Activated naive CD4-positive, alpha-beta T cell treated with anti-CD3 and anti-CD28 coated beads for 36 hours (primary cell): ENCODE data around the gene GTF2E1. TPM values are rescaled to one million over a fixed set of nuclear protein-coding genes. Genes with fewer than 3 reads are reported as not detected.
"Not testable (repeated sequence)": the region's sequence is repeated elsewhere in the genome, so short reads cannot be mapped to it uniquely, and the experiment has no call there.

Source experiments
- CTCF ChIA-PET: fragments of 350-600 bp; sonication (Branson Sonifier 250); formaldehyde crosslinking; loops from one replicate; lab custom pipeline; 2021; ENCODE audit warnings: antibody characterized with exemption; lab: Charles Lee
- DNase-seq: peaks from one replicate; pipeline ENCODE4 v3.0.0-alpha.2; 2020
- H3K27ac Mint-ChIP-seq: one replicate; pipeline ENCODE4 v1.8.0; 2021; ENCODE audit warnings: mild to moderate bottlenecking, mixed read lengths
- H3K27me3 Mint-ChIP-seq: one replicate; pipeline ENCODE4 v1.8.0; 2021; ENCODE audit warnings: low read depth, mixed read lengths
- H3K36me3 Mint-ChIP-seq: one replicate; pipeline ENCODE4 v1.8.0; 2021; ENCODE audit warnings: low read depth, mixed read lengths
- H3K4me1 Mint-ChIP-seq: one replicate; pipeline ENCODE4 v1.8.0; 2021; ENCODE audit warnings: low read depth, mixed read lengths
- H3K4me3 Mint-ChIP-seq: one replicate; pipeline ENCODE4 v1.8.0; 2021; ENCODE audit warnings: mild to moderate bottlenecking, moderate library complexity, mixed read lengths
- H3K9me3 Mint-ChIP-seq: one replicate; pipeline ENCODE4 v1.8.0; 2021; ENCODE audit warnings: mixed read lengths
- intact Hi-C: fragments of 100-400 bp; cut with micrococcal nuclease; formaldehyde crosslinking; loops from one replicate; pipeline ENCODE4 v1.15.1; 2023
- total RNA-seq, 2 experiments: library from RNA; stranded (reverse); gene quantifications; one replicate each; pipeline ENCODE4 v1.2.3, GENCODE V29; 2021

The GTF2E1 gene
- total RNA-seq, 2 experiments from 2014 or later: 13.2 TPM

- intact Hi-C loops, H3K27me3 Mint-ChIP-seq, H3K27ac Mint-ChIP-seq, H3K4me3 Mint-ChIP-seq, CTCF ChIA-PET, DNase-seq, H3K36me3 Mint-ChIP-seq, H3K4me1 Mint-ChIP-seq: not testable (repeated sequence)
- peaks cover 21% of the 10 kb centered on the region for H3K9me3 Mint-ChIP-seq
Observed at GRCh38 chr3:120738006-120738405, 4.5 kb upstream of the GTF2E1 start.

GRCh38 chr3:120741320-120741719 is 1.2 kb upstream of the GTF2E1 start:
- intact Hi-C loops: loop anchor here (10.0 kb wide), 3 partner anchors 1093 to 1517 kb away; partner anchors contain the start of genes EAF2, IQCB1, POGLUT1 and TMEM39A
- peaks cover 2% of the 10 kb centered on the region for H3K9me3 Mint-ChIP-seq
- no peak for DNase-seq
- H3K27me3 Mint-ChIP-seq: no peaks in the 10 kb centered on the region
- H3K4me3 Mint-ChIP-seq: peak overlapping the region; percentile 90
- CTCF ChIA-PET: interaction anchor here (2.0 kb wide), 1 partner anchor 53 kb away, joined by 7 read pairs; no protein-coding TSS in a partner anchor
- peaks cover 32% of the 10 kb centered on the region for H3K4me1 Mint-ChIP-seq
- H3K36me3 Mint-ChIP-seq: peaks cover 3% of the 10 kb centered on the region
- peak overlapping the region; percentile 60 for H3K27ac Mint-ChIP-seq

GRCh38 chr3:120741837-120742197 is 727 bp upstream of the GTF2E1 start:
- peaks cover 2% of the 10 kb centered on the region for H3K9me3 Mint-ChIP-seq
- H3K27me3 Mint-ChIP-seq: no peaks in the 10 kb centered on the region
- intact Hi-C loops: loop anchor here (1.0 to 10.0 kb wide), 13 partner anchors 23 to 1517 kb away; partner anchors contain the start of genes EAF2, HCLS1, IQCB1 and LRRC58
- peak overlapping the region; percentile 90 for H3K4me3 Mint-ChIP-seq
- DNase-seq: no peak
- peak overlapping the region; percentile 96 for H3K27ac Mint-ChIP-seq
- CTCF ChIA-PET: interaction anchor here (2.0 kb wide), 1 partner anchor 53 kb away, joined by 7 read pairs; no protein-coding TSS in a partner anchor
- H3K36me3 Mint-ChIP-seq: peaks cover 6% of the 10 kb centered on the region
- H3K4me1 Mint-ChIP-seq: peaks cover 33% of the 10 kb centered on the region

- CTCF ChIA-PET: interaction anchor here (0.7 to 2.0 kb wide), 2 partner anchors 52 to 147 kb away, joined by 3 to 7 read pairs; partner anchors contain the start of gene NDUFB4
- peak; percentile 27 for DNase-seq
- peaks cover 33% of the 10 kb centered on the region for H3K4me1 Mint-ChIP-seq
- H3K27me3 Mint-ChIP-seq: no peaks in the 10 kb centered on the region
- peak overlapping the region; percentile 96 for H3K27ac Mint-ChIP-seq
- peak overlapping the region; percentile 90 for H3K4me3 Mint-ChIP-seq
- H3K36me3 Mint-ChIP-seq: peaks cover 6% of the 10 kb centered on the region
- intact Hi-C loops: loop anchor here (1.0 to 10.0 kb wide), 13 partner anchors 24 to 1518 kb away; partner anchors contain the start of genes EAF2, HCLS1, IQCB1 and LRRC58
- H3K9me3 Mint-ChIP-seq: no peaks in the 10 kb centered on the region
Observed at GRCh38 chr3:120742849-120743365, 363 bp downstream of the GTF2E1 start.

GRCh38 chr3:120743556-120744195 is 1.1 kb downstream of the GTF2E1 start:
- Mint-ChIP-seq H3K4me1 (peaks cover 33% of the 10 kb centered on the region), H3K27me3 (no peaks in the 10 kb centered on the region), H3K36me3 (peaks cover 6% of the 10 kb centered on the region), H3K9me3 (no peaks in the 10 kb centered on the region), H3K27ac (peak overlapping the region; percentile 96), H3K4me3 (peak overlapping the region; percentile 90)
- CTCF ChIA-PET: no interaction called here
- no peak for DNase-seq
- intact Hi-C loops: loop anchor here (2.0 to 10.0 kb wide), 5 partner anchors 63 to 1519 kb away; partner anchors contain the start of genes EAF2, IQCB1, POGLUT1 and TMEM39A

- DNase-seq: no peak
- no peaks in the 10 kb centered on the region for H3K9me3 Mint-ChIP-seq
- H3K36me3 Mint-ChIP-seq: peaks cover 10% of the 10 kb centered on the region
- H3K27me3 Mint-ChIP-seq: no peaks in the 10 kb centered on the region
- intact Hi-C loops: loop anchor here (10.0 kb wide), 3 partner anchors 1089 to 1521 kb away; partner anchors contain the start of genes EAF2, IQCB1, POGLUT1 and TMEM39A
- H3K27ac Mint-ChIP-seq: no peak overlapping the region
- CTCF ChIA-PET: no interaction called here
- no peak overlapping the region for H3K4me3 Mint-ChIP-seq
- H3K4me1 Mint-ChIP-seq: peaks cover 38% of the 10 kb centered on the region
Observed at GRCh38 chr3:120745466-120745865, 2.9 kb downstream of the GTF2E1 start.

- no peak overlapping the region for H3K4me3 Mint-ChIP-seq
- H3K36me3 Mint-ChIP-seq: peaks cover 35% of the 10 kb centered on the region
- H3K9me3 Mint-ChIP-seq: no peaks in the 10 kb centered on the region
- DNase-seq: no peak
- peaks cover 34% of the 10 kb centered on the region for H3K4me1 Mint-ChIP-seq
- no peak overlapping the region for H3K27ac Mint-ChIP-seq
- CTCF ChIA-PET: no interaction called here
- intact Hi-C loops: loop anchor here (10.0 kb wide), 3 partner anchors 1085 to 1525 kb away; partner anchors contain the start of genes EAF2, IQCB1, POGLUT1 and TMEM39A
- no peaks in the 10 kb centered on the region for H3K27me3 Mint-ChIP-seq
Observed at GRCh38 chr3:120749843-120750242, 7.3 kb downstream of the GTF2E1 start.

GRCh38 chr3:120752230-120752629 is 9.7 kb downstream of the GTF2E1 start:
- intact Hi-C loops: no loop called here
- Mint-ChIP-seq H3K4me1 (peaks cover 27% of the 10 kb centered on the region), H3K27me3 (no peaks in the 10 kb centered on the region), H3K36me3 (peaks cover 47% of the 10 kb centered on the region), H3K9me3 (no peaks in the 10 kb centered on the region), H3K27ac (no peak overlapping the region), H3K4me3 (no peak overlapping the region)
- DNase-seq: no peak
- CTCF ChIA-PET: no interaction called here

GRCh38 chr3:120752865-120753264 is 10.3 kb downstream of the GTF2E1 start:
- peaks cover 46% of the 10 kb centered on the region for H3K36me3 Mint-ChIP-seq

GRCh38 chr3:120753810-120754209 is 11.3 kb downstream of the GTF2E1 start:
- no peak overlapping the region for H3K4me3 Mint-ChIP-seq
- H3K27me3 Mint-ChIP-seq: no peaks in the 10 kb centered on the region
- H3K4me1 Mint-ChIP-seq: peaks cover 31% of the 10 kb centered on the region
- no peak for DNase-seq
- peaks cover 52% of the 10 kb centered on the region for H3K36me3 Mint-ChIP-seq
- H3K27ac Mint-ChIP-seq: no peak overlapping the region
- H3K9me3 Mint-ChIP-seq: peaks cover 4% of the 10 kb centered on the region
- CTCF ChIA-PET: interaction anchor here (1.1 kb wide), 1 partner anchor 42 kb away, joined by 3 read pairs; no protein-coding TSS in a partner anchor
- intact Hi-C loops: no loop called here

More at GRCh38 chr3:120752865-120753264, 10.3 kb downstream of the GTF2E1 start:
- Mint-ChIP-seq H3K27me3 (no peaks in the 10 kb centered on the region), H3K4me3 (no peak overlapping the region), H3K27ac (no peak overlapping the region), H3K9me3 (no peaks in the 10 kb centered on the region), H3K4me1 (peaks cover 27% of the 10 kb centered on the region)
- no peak for DNase-seq
- intact Hi-C loops: no loop called here
- CTCF ChIA-PET: no interaction called here

GRCh38 chr3:120756061-120756460 is 13.5 kb downstream of the GTF2E1 start:
- CTCF ChIA-PET: no interaction called here
- Mint-ChIP-seq H3K4me3 (no peak overlapping the region), H3K4me1 (peaks cover 39% of the 10 kb centered on the region), H3K36me3 (peaks cover 52% of the 10 kb centered on the region), H3K9me3 (peaks cover 6% of the 10 kb centered on the region), H3K27ac (no peak overlapping the region), H3K27me3 (no peaks in the 10 kb centered on the region)
- intact Hi-C loops: no loop called here
- DNase-seq: no peak

GRCh38 chr3:120758551-120758950 is 16.0 kb downstream of the GTF2E1 start:
- H3K27ac Mint-ChIP-seq, H3K9me3 Mint-ChIP-seq, DNase-seq, H3K4me3 Mint-ChIP-seq, H3K27me3 Mint-ChIP-seq, CTCF ChIA-PET, intact Hi-C loops: not testable (repeated sequence)
- Mint-ChIP-seq H3K36me3 (peaks cover 44% of the 10 kb centered on the region), H3K4me1 (peaks cover 49% of the 10 kb centered on the region)
